ENCODE data around the gene RAB3IL1. TPM values are rescaled to one million over a fixed set of nuclear protein-coding genes. Genes with fewer than 3 reads are reported as not detected.
"Not testable (repeated sequence)": the region's sequence is repeated elsewhere in the genome, so short reads cannot be mapped to it uniquely, and the experiment has no call there.

Gene RAB3IL1, protein sequence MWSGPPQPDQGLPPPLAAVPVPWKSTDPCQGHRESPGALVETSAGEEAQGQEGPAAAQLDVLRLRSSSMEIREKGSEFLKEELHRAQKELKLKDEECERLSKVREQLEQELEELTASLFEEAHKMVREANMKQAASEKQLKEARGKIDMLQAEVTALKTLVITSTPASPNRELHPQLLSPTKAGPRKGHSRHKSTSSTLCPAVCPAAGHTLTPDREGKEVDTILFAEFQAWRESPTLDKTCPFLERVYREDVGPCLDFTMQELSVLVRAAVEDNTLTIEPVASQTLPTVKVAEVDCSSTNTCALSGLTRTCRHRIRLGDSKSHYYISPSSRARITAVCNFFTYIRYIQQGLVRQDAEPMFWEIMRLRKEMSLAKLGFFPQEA
- 2.4 TPM for polyA plus RNA-seq (2013, experiment 1 of 2)
- polyA plus RNA-seq (2013, experiment 2 of 2), result 3.5 TPM

DNA sequence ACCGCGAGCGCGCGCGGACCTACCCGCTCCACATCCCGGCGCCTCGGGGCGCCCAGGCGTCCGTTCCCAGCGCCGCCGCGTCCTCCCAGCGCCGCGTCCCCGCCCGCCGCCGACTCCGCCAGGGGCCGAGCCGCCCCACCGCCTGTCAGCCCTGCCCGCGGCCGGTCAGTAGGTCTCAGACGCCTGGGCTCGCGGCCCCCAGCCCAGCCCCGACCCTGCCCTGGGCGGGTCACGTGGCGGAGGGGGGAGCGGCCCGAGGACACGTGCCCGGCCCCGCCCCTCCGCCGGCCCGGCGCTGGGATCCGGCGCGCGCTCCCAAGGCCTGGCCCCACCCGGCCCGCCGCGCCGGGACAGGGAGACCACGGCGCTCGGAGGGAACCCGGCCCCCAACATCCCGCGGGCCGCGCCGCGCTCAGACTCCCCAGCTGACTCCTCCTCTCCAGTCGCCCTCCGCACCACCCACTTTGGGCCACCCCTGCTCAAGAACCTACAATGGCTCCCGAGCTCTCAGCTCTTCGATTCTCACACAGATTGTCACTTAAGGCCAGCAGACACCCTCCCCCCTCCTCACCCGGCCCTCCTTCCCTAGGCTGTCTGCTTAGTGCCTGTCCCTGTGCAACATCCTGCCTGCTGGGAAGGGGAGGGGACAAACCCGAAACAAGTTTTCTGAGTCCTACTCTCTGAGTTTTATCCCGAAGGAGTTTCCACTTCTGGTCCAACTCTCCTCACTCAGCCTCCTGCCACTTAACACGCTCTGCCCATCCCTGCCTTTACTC, at the start of gene RAB3IL1:
RAB3IL1 (minus strand) TSS at position 233 of the 776 bp plus-strand sequence; CDS start at position 34, 199 bp downstream.
- H3K36me3 ChIP-seq (replicated peaks in 1 of 2; ENCODE audit: control insufficient read depth in 2 of 2, insufficient read depth in 2 of 2, low read length in 2 of 2), result no peaks in the 10 kb centered on the region
- peak within 1 kb of the TSS; percentile 75 for H3K18ac ChIP-seq (ENCODE audit: low read length)
- peaks cover 1% of the 10 kb centered on the region for H3K79me1 ChIP-seq (ENCODE audit: low read depth, low read length)
- H3K14ac ChIP-seq (ENCODE audit: low read length), result peak within 1 kb of the TSS; percentile 84
- H3K9me3 ChIP-seq (replicated peaks in 1 of 2; ENCODE audit: control insufficient read depth in 2 of 2, insufficient read depth in 1 of 2, low read depth in 1 of 2, low read length in 2 of 2), result no peaks in the 10 kb centered on the region
- peak within 1 kb of the TSS; percentile 73 for H2BK12ac ChIP-seq (ENCODE audit: low read length)
- peak within 1 kb of the TSS; percentile 94 for H2AFZ ChIP-seq (ENCODE audit: low read length)
- H4K91ac ChIP-seq (ENCODE audit: low read depth, low read length, poor library complexity), result no peak within 1 kb of the TSS
- H3K4me1 ChIP-seq (ENCODE audit: control insufficient read depth in 2 of 2, insufficient read depth in 1 of 2, low read depth in 1 of 2, low read length in 2 of 2), result peaks cover 3% of the 10 kb centered on the region in 2 donors
- no peak within 1 kb of the TSS for H4K8ac ChIP-seq (ENCODE audit: low read depth, low read length)
- H2AK5ac ChIP-seq (ENCODE audit: low read depth, low read length), result peak within 1 kb of the TSS; percentile 82
- H3K9ac ChIP-seq (ENCODE audit: low read depth, low read length, poor library complexity), result peak within 1 kb of the TSS; percentile 79
- no peak within 1 kb of the TSS for H2BK120ac ChIP-seq (ENCODE audit: low read depth, low read length)
- peak within 1 kb of the TSS; percentile 98 for H3K4me2 ChIP-seq (ENCODE audit: insufficient read depth, low read length, poor library complexity, severe bottlenecking)
- peak within 1 kb of the TSS; percentile 38 to 79 for H3K4me3 ChIP-seq (ENCODE audit: low read length in 2 of 2)
- H3K27ac ChIP-seq (replicated peaks; ENCODE audit: low read length), result no peak within 1 kb of the TSS
- no peak within 1 kb of the TSS for H2BK5ac ChIP-seq (ENCODE audit: low read length)
- H3K27me3 ChIP-seq (ENCODE audit: control insufficient read depth in 3 of 3, insufficient read depth in 3 of 3, low read depth in 1 of 3, low read length in 3 of 3), result peaks cover 4 to 59% (median 24%) of the 10 kb centered on the region in 3 experiments
- DNase-seq (ENCODE audit: low spot score), result peak; percentile 56
- no CpG with 5 or more reads among the region's 74 CpGs for WGBS, 2 donors (ENCODE audit: extremely low coverage in 2 of 2, insufficient read length in 2 of 2, insufficient replicate concordance in 1 of 2)
- peak within 1 kb of the TSS; percentile 70 for H2BK15ac ChIP-seq (ENCODE audit: low read length)
- H3K23ac ChIP-seq (ENCODE audit: low read depth, low read length, poor library complexity), result peak within 1 kb of the TSS; percentile 61
- H3K4ac ChIP-seq (ENCODE audit: low read length), result no peak within 1 kb of the TSS

DNA sequence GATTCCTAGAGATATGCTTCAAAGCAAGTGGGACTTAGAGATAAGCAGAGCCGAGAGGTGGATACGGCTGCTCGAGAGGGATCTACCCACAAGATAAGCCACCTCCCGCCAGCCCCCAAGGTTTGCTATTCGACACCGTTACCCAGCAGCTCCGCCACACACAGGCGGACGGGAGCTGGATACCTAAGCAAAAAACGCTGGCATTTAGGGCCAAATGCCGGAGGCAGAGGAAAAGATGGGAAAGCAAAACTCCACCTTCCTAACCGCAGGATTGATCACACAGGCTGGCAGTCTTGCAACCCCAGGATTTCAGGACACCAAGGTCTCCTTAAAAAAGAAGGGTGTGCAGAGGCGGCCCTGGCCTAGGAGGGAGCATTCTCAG, 49.4 kb upstream of the RAB3IL1 start:
- peak overlapping the region; percentile 86 for H2AFZ ChIP-seq (ENCODE audit: low read length)
- peaks cover 15 to 38% of the 10 kb centered on the region in 2 donors for H3K36me3 ChIP-seq (replicated peaks in 1 of 2; ENCODE audit: control insufficient read depth in 2 of 2, insufficient read depth in 2 of 2, low read length in 2 of 2)
- H3K23ac ChIP-seq (ENCODE audit: low read depth, low read length, poor library complexity), result peak overlapping the region; percentile 69
- peak overlapping the region; percentile 92 to 96 for H3K4me3 ChIP-seq (ENCODE audit: low read length in 2 of 2)
- H3K14ac ChIP-seq (ENCODE audit: low read length), result no peak overlapping the region
- H3K4me1 ChIP-seq (ENCODE audit: control insufficient read depth in 2 of 2, insufficient read depth in 1 of 2, low read depth in 1 of 2, low read length in 2 of 2), result peaks cover 11 to 16% of the 10 kb centered on the region in 2 donors
- no peaks in the 10 kb centered on the region for H3K9me3 ChIP-seq (replicated peaks in 1 of 2; ENCODE audit: control insufficient read depth in 2 of 2, insufficient read depth in 1 of 2, low read depth in 1 of 2, low read length in 2 of 2)
- peak overlapping the region; percentile 12 for H3K18ac ChIP-seq (ENCODE audit: low read length)
- no peak overlapping the region for H2BK12ac ChIP-seq (ENCODE audit: low read length)
- H4K91ac ChIP-seq (ENCODE audit: low read depth, low read length, poor library complexity), result no peak overlapping the region
- H3K9ac ChIP-seq (ENCODE audit: low read depth, low read length, poor library complexity), result peak overlapping the region; percentile 94
- no peak overlapping the region for H2BK15ac ChIP-seq (ENCODE audit: low read length)
- H3K27ac ChIP-seq (replicated peaks; ENCODE audit: low read length), result no peak overlapping the region
- H2BK5ac ChIP-seq (ENCODE audit: low read length), result peak overlapping the region; percentile 42
- peak overlapping the region; percentile 68 for H3K4me2 ChIP-seq (ENCODE audit: insufficient read depth, low read length, poor library complexity, severe bottlenecking)
- DNase-seq (ENCODE audit: low spot score), result no peak
- H3K79me1 ChIP-seq (ENCODE audit: low read depth, low read length), result peaks cover 5% of the 10 kb centered on the region
- no peaks in the 10 kb centered on the region for H3K27me3 ChIP-seq (ENCODE audit: control insufficient read depth in 3 of 3, insufficient read depth in 3 of 3, low read depth in 1 of 3, low read length in 3 of 3)
- WGBS, 2 donors (ENCODE audit: extremely low coverage in 2 of 2, insufficient read length in 2 of 2, insufficient replicate concordance in 1 of 2), result no CpG with 5 or more reads among the region's 13 CpGs
- H3K4ac ChIP-seq (ENCODE audit: low read length), result no peak overlapping the region
- H2AK5ac ChIP-seq (ENCODE audit: low read depth, low read length), result no peak overlapping the region
- no peak overlapping the region for H2BK120ac ChIP-seq (ENCODE audit: low read depth, low read length)
- no peak overlapping the region for H4K8ac ChIP-seq (ENCODE audit: low read depth, low read length)

DNA sequence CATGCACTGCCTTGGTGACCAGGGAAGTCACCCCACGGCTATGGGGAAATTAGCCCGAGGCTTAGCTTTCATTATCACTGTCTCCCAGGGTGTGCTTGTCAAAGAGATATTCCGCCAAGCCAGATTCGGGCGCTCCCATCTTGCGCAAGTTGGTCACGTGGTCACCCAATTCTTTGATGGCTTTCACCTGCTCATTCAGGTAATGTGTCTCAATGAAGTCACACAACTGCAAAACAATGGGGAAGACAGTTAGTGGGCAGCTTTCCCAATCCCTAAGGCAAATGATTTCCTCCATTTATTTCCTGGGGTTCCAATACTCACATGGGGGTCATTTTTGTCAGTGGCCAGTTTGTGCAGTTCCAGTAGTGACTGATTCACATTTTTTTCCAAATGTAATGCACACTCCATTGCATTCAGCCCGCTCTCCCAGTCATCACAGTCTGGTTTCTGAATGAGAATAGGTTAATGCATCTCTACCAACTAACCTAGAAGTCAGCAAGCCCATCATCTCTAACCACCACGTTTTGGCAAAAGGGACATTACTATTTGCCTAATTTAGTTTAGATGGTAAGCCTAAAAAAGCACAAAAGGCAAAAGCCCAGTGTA, 47.4 kb upstream of the RAB3IL1 start:
- H2BK5ac ChIP-seq (ENCODE audit: low read length); H3K79me1 ChIP-seq (ENCODE audit: low read depth, low read length); H2AFZ ChIP-seq (ENCODE audit: low read length); H4K8ac ChIP-seq (ENCODE audit: low read depth, low read length); H3K27ac ChIP-seq (replicated peaks; ENCODE audit: low read length); H3K9ac ChIP-seq (ENCODE audit: low read depth, low read length, poor library complexity); H2BK12ac ChIP-seq (ENCODE audit: low read length); H4K91ac ChIP-seq (ENCODE audit: low read depth, low read length, poor library complexity); H3K4ac ChIP-seq (ENCODE audit: low read length); H3K9me3 ChIP-seq (replicated peaks in 1 of 2; ENCODE audit: control insufficient read depth in 2 of 2, insufficient read depth in 1 of 2, low read depth in 1 of 2, low read length in 2 of 2); H3K14ac ChIP-seq (ENCODE audit: low read length); H3K27me3 ChIP-seq (ENCODE audit: control insufficient read depth in 3 of 3, insufficient read depth in 3 of 3, low read depth in 1 of 3, low read length in 3 of 3); H2AK5ac ChIP-seq (ENCODE audit: low read depth, low read length); H2BK120ac ChIP-seq (ENCODE audit: low read depth, low read length); H3K4me1 ChIP-seq (ENCODE audit: control insufficient read depth in 2 of 2, insufficient read depth in 1 of 2, low read depth in 1 of 2, low read length in 2 of 2); H3K18ac ChIP-seq (ENCODE audit: low read length); H2BK15ac ChIP-seq (ENCODE audit: low read length); H3K4me2 ChIP-seq (ENCODE audit: insufficient read depth, low read length, poor library complexity, severe bottlenecking); H3K23ac ChIP-seq (ENCODE audit: low read depth, low read length, poor library complexity); DNase-seq (ENCODE audit: low spot score): not testable (repeated sequence)
- Histone ChIP-seq H3K4me3 (ENCODE audit: low read length in 2 of 2) (peak overlapping the region in 1 of 2 donors; percentile 96), H3K36me3 (replicated peaks in 1 of 2; ENCODE audit: control insufficient read depth in 2 of 2, insufficient read depth in 2 of 2, low read length in 2 of 2) (peaks cover 15 to 38% of the 10 kb centered on the region in 2 donors)
- WGBS, 2 donors (ENCODE audit: extremely low coverage in 2 of 2, insufficient read length in 2 of 2, insufficient replicate concordance in 1 of 2), result no CpG with 5 or more reads among the region's 9 CpGs
